MM.1S (cell line): ENCODE results near the gene C1orf198.

Source experiments
- CTCF ChIP-seq: fragments of 300-600 bp; sonication (generic); IDR thresholded peaks from 2 replicates; pipeline ENCODE4 v1.5.1; 2016; ENCODE audit warnings: antibody characterized with exemption, low read length, mixed read lengths
- EZH2 ChIP-seq: fragments of 300-600 bp; sonication (generic); optimal IDR thresholded peaks from 2 replicates; pipeline ENCODE3; 2017; ENCODE audit warnings: low read depth, mild to moderate bottlenecking, antibody characterized with exemption, low read length, mixed read lengths
- EZH2phosphoT487 ChIP-seq: fragments of 300-600 bp; sonication (generic); IDR thresholded peaks from 2 replicates; pipeline ENCODE4 v1.6.1; 2018; ENCODE audit warnings: antibody characterized with exemption, low read length

GRCh38 chr1:230823931-230824381 is 44.4 kb downstream of the C1orf198 start:
- TF ChIP-seq EZH2 (no peak), EZH2phosphoT487 (no peak), CTCF (no peak)
